COLO668 (cell line): Measurements from ENCODE around the gene MOG.

Experiments used
- DNase-seq: peaks from one replicate; lab custom pipeline; 2025; ENCODE audit not compliant: unreplicated experiment; lab: John Stamatoyannopoulos, UW

MOG gene

GRCh38 chr6:29674008-29674407 lies 17.1 kb downstream of the MOG start:
- DNase-seq = no peak

DNA sequence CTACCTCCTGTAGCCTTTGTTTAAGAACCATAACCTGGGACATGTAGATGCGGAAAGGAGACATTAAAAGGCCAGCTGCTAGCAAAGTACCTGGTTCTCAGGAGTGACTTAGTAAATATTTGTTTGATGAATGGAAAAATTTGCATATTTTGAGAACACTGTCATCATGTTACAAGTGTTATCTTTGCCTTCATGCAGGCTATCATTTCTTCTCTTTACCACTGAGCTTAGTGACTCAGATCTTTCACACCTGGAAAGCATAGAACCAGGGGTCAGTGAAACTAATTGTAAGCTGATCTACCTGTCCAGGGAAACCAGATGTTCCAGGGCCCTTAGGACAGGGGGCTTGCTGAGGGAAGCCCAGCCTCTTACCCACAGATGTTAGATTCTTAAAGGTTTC lies 18.7 kb downstream of the MOG start:
- peak; percentile 36 for DNase-seq

DNA sequence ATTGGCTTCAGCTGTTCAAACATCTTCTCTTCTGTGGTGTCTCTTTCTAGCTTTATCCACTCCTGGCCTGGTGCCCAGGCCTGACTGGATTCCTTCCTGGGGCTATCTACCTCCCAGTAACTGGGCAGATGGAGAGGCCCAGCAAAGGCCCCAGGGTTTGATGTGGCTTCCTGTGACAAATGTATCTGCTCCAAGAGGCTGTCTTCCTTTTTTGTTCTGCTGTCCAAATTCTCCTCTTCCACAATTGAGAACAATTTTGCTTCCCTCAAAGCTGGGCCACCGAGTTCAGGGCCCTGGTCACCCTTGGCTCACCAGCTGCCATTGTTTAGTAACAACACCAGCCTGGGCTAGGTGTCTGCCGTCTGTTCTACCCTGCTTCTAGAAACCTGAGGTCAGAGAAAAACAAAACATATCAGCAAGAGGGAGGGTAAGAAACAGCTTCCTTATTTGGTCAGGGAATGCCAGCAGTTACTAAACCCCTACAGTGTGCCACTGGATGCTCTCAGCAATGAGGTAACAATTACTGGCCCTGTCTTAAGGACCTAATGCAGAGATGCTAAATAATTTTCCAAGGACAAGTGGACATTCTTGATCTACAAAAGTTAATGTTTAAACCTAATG lies 20.2 kb downstream of the MOG start:
- peak; percentile 77 for DNase-seq

DNA sequence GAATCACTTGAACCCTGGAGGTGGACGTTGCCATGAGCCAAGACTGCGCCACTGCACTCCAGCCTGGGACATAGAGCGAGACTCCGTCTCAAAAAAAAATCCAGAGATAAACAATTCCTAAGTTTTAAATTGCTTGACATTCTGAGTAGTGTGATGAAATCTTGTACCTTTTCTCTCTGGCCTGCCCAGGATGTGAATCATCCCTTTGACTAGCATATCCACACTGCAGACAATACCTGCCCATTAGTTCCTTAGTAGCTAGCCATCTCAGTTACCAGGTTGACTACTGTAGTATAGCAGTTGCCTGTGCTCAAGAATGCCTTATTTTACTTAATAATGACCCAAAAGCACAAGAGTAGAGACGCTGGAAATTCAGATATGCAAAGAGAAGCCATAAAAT lies 21.2 kb downstream of the MOG start:
- no peak for DNase-seq

DNA sequence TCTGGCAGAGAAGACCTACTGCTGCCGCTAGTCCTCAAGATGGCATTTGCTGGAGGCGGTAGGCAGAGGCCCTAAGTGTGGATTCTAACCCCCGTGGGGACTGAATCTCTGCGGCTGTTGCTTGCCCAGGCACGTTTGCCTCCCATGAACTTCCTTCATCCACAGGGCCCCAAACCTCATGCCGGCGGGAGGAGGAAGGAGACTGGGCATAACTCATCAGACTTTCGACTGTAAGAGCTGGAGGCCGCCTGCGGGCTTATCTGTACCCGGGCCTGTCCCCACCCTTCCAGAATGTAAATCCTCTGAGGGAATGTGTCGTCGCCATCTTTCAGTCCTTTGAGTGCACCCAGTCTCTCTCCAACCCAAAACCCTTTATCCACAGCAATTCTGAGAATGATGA lies 23.1 kb downstream of the MOG start:
- DNase-seq = no peak

DNA sequence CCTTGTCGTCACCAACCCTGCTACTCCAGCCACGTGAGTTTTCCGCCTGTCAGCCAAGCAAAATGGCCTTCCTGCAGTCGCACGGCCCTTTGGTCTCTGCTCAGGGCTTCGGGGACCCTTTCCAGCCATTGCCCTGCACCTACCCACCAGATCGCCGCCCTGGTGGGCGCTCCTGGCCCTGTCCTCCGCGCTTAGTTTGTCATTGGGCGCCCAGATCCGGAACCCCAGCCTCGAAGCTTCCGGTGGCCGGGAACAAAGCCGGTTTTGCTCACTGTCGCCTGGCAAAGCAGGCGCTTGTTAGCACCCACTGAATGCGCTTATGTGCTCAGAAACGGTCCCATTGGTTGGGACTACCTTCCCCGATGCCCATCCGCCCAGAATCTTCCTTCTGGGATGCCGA lies 23.5 kb downstream of the MOG start:
- DNase-seq = no peak

DNA sequence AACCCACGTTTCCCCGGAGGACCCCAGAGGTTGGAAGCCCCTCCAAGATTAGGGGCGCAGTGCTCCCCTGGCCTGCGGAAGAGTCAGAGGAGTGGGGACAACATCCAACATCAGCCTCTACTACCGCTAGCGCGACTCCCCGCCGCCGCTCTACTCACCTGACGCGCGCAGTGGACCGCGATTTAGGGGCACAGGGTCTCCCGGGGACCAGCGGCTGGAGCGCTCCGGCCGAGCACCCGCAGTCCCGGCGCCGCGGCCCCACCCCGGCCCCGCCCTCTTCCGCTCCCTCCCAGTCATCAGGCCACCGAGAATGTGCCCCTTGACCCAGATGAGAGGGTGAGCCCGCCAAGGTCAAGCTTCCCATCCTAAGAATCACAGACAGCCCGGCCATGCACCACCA lies 24.0 kb downstream of the MOG start, which contains the start of gene ZFP57:
Gene ZFP57 (minus strand): TSS at position 249 of the 400 bp plus-strand sequence. CDS start 4,149 bp downstream, outside the sequence.
- DNase-seq = no peak

- no peak for DNase-seq
Measured at GRCh38 chr6:29681811-29682210, 24.9 kb downstream of the MOG start.

DNA sequence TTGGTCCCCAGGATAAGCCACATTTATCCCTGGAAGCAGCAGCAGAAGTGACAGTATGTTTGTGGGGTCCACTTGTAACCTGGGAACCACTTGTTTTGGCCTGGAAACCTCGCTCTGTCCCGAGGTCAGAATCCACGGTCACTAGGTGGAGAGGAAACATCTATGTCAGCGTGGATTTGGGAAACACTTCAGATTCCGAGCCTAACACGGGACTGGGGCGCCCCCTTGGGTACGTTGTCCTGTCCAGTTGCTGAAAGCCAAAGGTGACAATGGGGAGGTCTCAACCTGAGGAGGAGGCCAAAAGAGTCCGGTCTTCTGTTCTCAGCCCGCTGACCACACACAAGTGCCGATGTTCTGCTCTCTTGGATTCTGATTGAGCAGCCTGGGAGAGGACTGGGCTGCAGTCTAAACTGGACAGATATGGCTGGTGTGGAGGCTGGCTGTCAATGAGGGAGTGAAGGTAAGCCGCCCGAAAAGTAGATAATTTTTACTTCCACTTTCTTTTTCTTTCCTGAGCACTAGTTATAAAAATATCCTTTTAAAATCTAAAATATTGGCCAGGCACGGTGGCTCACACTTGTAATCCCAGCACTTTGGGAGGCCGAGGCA lies 28.9 kb downstream of the MOG start:
- peak; percentile 14 for DNase-seq

DNA sequence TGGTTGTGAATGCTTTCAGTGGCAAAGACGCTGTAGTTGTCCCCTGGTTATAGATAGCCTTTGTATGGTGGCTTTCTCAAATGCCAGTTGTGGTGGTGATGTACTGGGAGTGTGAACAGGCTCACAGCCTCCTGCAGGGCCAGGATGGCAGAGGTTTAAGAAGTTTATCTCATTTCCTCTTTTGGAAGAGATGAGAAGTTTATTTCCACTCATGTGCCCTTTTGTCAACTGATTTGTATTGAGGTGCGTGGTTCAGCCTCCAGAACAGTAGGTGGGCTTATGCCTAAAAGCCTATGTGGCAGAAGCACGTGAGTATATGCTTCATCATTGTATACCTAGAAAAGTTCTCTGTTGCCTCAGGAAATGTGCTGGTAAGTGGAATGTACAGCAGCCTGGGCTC lies 37.7 kb downstream of the MOG start:
- no peak for DNase-seq

- DNase-seq = peak; percentile 15
Measured at GRCh38 chr6:29696147-29697125, 39.5 kb downstream of the MOG start.

DNA sequence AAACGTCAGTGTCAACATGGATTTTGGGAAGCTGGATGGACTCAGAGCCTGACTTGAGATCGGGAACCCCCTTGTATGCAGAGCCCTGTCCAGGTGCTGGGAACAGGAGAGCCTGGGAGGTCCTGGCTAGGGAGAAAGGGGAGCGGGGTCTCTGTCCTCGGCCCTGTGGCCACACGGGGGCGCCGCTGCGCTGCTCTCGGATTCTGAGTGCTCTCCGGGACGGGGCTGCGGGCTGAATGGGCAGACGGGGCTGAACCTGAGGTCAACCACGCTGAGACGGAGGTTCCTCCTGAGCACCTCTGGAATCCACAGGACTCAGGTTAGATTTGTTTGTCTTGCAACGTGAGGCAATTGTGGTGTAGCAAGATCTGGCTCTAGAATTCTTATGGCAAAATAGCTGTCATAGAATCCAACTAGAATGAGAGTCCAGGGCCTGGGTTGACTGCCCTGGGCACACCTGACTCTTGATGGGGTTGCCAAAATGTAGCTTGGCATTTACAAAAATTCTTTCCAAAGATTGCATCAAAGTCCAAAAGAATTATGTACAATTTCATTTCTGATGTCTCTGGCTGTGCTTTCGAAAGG lies 45.7 kb downstream of the MOG start:
- peak; percentile 51 for DNase-seq

- no peak for DNase-seq
Measured at GRCh38 chr6:29705389-29706231, 48.7 kb downstream of the MOG start.

GRCh38 chr6:29708432-29709179 lies 51.7 kb downstream of the MOG start:
- DNase-seq = no peak

DNA sequence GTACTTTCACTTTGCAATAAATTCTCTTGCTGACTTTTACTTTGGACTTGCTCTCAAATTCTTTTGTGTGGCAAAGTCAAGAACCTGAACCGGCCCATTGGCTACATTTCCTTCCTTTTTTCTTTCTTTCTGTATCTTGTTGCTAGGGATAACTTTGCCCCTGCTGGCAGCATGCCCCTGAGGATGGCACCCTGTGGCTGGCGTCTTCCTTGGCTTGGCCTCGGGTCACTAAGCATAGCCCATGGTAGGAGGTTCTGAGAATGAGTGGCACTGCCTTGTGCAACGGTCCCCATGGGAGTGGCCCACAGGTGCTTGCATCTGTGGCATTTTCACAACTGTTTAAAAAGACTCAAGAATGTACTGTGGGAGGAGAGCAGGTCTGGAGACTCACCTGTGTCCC lies 52.3 kb downstream of the MOG start:
- no peak for DNase-seq

GRCh38 chr6:29710281-29710941 lies 53.5 kb downstream of the MOG start:
- no peak for DNase-seq

GRCh38 chr6:29720863-29721262 lies 64.0 kb downstream of the MOG start:
- no peak for DNase-seq
